Testis (tissue), 2 donors: ENCODE results near the gene RNU6-7.

ENCODE experiments used
- POLR2A ChIP-seq: fragments of 450-650 bp; IDR thresholded peaks from one replicate; pipeline ENCODE4 v1.6.1; 2017; ENCODE audit warnings: antibody characterized with exemption, mild to moderate bottlenecking, moderate library complexity
- TF ChIP-seq, protein P1 (sequence below), 3 experiments: fragments of 450-650 bp in 2 of 3; fragments of 200-600 bp in 1 of 3; sonication (generic) in 1 of 3; IDR thresholded peaks; one replicate each; pipeline ENCODE4 v1.5.1; 2016 to 2019; ENCODE audit warnings: antibody characterized with exemption in 3 of 3, mild to moderate bottlenecking in 2 of 3, moderate library complexity in 1 of 3

DNA sequence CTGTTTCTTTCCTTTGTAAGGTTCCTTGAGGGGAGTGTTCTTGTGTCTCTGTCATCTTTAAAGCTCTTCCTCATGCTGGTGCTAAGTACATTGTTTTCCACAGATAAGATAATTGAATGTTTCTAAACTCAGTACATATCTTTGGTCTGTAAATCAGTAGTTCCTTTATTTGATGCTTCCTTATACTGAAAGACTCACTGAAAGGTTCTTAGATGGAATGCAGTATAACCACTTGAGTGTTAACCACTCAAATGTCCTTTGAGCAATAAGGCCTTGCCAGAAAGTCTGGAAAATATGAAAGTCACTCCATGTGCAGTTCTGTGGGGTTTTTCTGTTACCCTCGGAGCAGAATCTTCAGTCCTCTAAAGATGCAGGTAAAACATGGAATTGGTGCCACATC is 24.2 kb downstream of the RNU6-7 start:
- TF ChIP-seq, protein P1, sequence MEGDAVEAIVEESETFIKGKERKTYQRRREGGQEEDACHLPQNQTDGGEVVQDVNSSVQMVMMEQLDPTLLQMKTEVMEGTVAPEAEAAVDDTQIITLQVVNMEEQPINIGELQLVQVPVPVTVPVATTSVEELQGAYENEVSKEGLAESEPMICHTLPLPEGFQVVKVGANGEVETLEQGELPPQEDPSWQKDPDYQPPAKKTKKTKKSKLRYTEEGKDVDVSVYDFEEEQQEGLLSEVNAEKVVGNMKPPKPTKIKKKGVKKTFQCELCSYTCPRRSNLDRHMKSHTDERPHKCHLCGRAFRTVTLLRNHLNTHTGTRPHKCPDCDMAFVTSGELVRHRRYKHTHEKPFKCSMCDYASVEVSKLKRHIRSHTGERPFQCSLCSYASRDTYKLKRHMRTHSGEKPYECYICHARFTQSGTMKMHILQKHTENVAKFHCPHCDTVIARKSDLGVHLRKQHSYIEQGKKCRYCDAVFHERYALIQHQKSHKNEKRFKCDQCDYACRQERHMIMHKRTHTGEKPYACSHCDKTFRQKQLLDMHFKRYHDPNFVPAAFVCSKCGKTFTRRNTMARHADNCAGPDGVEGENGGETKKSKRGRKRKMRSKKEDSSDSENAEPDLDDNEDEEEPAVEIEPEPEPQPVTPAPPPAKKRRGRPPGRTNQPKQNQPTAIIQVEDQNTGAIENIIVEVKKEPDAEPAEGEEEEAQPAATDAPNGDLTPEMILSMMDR (IDR thresholded peaks at IDR 0.05): no peak
- TF ChIP-seq POLR2A: no peak
